ENCODE results near the gene SGCE.

Gene SGCE

DNA sequence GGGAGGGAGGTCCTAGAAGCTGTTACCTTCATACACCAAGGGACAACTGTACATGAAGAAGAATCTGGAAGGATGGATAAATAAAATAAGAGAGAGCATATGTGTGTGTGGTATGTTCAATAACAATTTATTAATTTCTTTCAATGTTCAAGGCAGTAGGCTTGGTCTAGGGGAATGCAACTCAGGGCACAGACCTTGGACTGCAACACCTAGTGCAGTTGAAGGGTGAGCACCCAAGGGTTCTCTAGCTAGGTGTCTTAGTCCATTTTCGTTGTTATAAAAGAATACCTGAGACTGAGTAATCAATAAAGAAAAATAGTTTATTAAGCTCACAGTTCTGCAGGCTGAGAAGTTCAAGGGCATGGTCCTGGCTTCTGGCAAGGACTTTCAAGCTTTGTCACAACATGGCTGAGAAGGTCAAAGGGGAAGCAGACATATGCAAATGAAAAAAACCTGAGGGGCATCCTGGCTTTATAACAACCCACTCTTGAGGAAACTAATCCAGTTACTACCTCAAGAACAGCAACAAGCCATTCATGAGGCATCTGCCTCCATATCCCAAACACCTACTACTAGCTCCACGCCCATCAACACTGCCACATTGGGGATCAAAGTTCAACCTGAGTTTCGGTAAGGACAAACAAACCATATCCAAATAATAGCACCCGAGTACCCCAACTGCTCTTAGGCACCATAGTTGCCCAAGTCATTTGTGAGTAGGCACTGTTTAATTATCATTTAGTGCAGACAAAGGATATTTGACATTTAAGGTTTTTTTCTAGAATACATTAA lies 15.7 kb upstream of the SGCE start:
- H3K4me1 ChIP-seq (ENCODE audit: insufficient read depth, low read length, severe bottlenecking) = no peaks in the 10 kb centered on the region
- no peaks in the 10 kb centered on the region for H3K27me3 ChIP-seq (ENCODE audit: insufficient read depth, low read length)
- H4K20me1 ChIP-seq (ENCODE audit: insufficient read depth, low read length) = no peaks in the 10 kb centered on the region
- no peaks in the 10 kb centered on the region for H3F3A ChIP-seq (ENCODE audit: insufficient read depth, low read length)
- H3K36me3 ChIP-seq (ENCODE audit: insufficient read depth, low read length) = no peaks in the 10 kb centered on the region
- H3K4me3 ChIP-seq (ENCODE audit: low read depth, low read length, poor library complexity, severe bottlenecking) = no peak overlapping the region
- no peak overlapping the region for H3K9ac ChIP-seq (ENCODE audit: low read length)
- no peaks in the 10 kb centered on the region for H3K79me2 ChIP-seq (ENCODE audit: insufficient read depth, low read length)
- no peak overlapping the region for H3K27ac ChIP-seq (ENCODE audit: low read depth, low read length, poor library complexity, severe bottlenecking)
- no peak overlapping the region for H2AFZ ChIP-seq (ENCODE audit: low read length)
- no peaks in the 10 kb centered on the region for H3K9me3 ChIP-seq (ENCODE audit: low read length)
- no peaks in the 10 kb centered on the region for H3K9me2 ChIP-seq (ENCODE audit: low read depth, low read length)
- H3K4me2 ChIP-seq (ENCODE audit: low read length) = no peak overlapping the region
- TF ChIP-seq EZH2 (IDR thresholded peaks at IDR 0.05; ENCODE audit: borderline replicate concordance, low read length) (no peak), CTCF (IDR thresholded peaks at IDR 0.05; ENCODE audit: low read length) (no peak)

DNA sequence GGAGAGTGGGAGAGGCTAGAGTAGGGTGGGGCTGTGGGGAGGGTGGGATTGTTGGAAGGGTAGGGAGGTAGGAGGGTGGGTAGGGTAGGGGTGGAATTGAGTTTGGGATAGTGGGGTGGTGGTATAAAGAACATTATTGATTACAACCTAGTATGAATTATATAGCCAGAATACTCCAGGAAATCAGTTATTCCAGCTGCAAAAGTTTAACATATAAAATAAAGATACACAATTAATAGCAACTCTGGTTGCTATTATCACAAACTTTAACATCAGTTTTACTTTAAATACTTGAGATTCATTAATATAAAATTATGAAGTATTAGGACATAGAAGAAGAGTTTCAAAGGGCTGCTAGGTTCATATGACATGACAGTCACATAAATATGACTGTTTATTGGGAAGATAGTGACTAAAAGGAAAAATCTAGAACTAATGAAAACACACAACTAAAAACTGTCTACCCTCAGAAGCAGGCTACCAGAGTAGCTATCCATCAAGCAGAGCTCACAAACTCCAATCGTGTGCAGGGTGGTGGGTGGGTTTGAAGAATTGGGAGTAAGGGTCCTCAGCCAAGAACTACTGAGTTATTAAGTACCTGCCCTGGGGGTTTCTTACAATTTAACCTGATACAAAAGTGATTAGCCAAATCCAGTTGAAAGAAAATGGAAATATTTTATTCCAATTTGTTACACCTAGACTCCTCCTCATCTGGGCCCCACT lies 14.0 kb upstream of the SGCE start:
- no peak overlapping the region for H2AFZ ChIP-seq (ENCODE audit: low read length)
- no peak overlapping the region for H3K4me2 ChIP-seq (ENCODE audit: low read length)
- no peaks in the 10 kb centered on the region for H4K20me1 ChIP-seq (ENCODE audit: insufficient read depth, low read length)
- H3K79me2 ChIP-seq (ENCODE audit: insufficient read depth, low read length) = no peaks in the 10 kb centered on the region
- H3K9me2 ChIP-seq (ENCODE audit: low read depth, low read length) = no peaks in the 10 kb centered on the region
- H3K27ac ChIP-seq (ENCODE audit: low read depth, low read length, poor library complexity, severe bottlenecking) = no peak overlapping the region
- no peak for TF ChIP-seq EZH2 (IDR thresholded peaks at IDR 0.05; ENCODE audit: borderline replicate concordance, low read length)
- no peak overlapping the region for H3K4me3 ChIP-seq (ENCODE audit: low read depth, low read length, poor library complexity, severe bottlenecking)
- no peaks in the 10 kb centered on the region for H3K36me3 ChIP-seq (ENCODE audit: insufficient read depth, low read length)
- H3K27me3 ChIP-seq (ENCODE audit: insufficient read depth, low read length) = no peaks in the 10 kb centered on the region
- no peaks in the 10 kb centered on the region for H3F3A ChIP-seq (ENCODE audit: insufficient read depth, low read length)
- no peak overlapping the region for H3K9ac ChIP-seq (ENCODE audit: low read length)
- H3K4me1 ChIP-seq (ENCODE audit: insufficient read depth, low read length, severe bottlenecking) = no peaks in the 10 kb centered on the region
- no peaks in the 10 kb centered on the region for H3K9me3 ChIP-seq (ENCODE audit: low read length)

DNA sequence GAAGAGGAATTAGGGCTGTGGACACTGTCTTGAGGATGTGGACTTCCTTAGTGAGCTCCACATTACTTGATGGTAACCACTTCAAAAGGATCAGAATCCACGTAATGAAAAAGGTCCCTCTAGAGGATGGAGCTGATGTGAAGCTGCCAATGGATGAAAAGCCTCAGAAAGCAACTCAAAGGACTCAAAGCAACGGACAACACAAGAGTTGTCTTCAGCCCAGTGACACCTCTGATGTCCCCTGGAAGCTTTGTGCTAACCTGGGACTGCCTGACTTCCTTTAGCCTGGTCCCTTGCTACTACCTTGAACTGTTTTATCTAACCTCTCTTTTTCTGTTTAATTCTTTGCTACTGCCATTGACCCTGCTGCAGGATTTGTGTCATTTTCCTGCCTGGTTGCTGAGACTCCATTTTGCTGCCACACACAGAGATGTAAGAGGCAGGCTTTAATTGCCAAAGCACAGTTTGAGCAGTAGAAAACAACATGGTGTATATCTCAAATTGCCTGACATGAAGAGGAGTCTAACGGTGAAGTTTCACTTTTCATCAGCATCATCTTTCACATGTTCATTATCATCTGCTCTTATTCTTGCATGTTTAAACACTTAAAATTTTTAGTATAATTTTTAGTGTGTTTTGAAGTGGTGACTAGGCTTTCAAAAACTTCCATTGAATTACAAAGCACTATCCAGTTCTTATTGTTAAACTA lies 11.1 kb upstream of the SGCE start:
- no peaks in the 10 kb centered on the region for H3K9me2 ChIP-seq (ENCODE audit: low read depth, low read length)
- no peak overlapping the region for H2AFZ ChIP-seq (ENCODE audit: low read length)
- no peaks in the 10 kb centered on the region for H3F3A ChIP-seq (ENCODE audit: insufficient read depth, low read length)
- H3K4me3 ChIP-seq (ENCODE audit: low read depth, low read length, poor library complexity, severe bottlenecking) = no peak overlapping the region
- no peaks in the 10 kb centered on the region for H3K27me3 ChIP-seq (ENCODE audit: insufficient read depth, low read length)
- no peak overlapping the region for H3K27ac ChIP-seq (ENCODE audit: low read depth, low read length, poor library complexity, severe bottlenecking)
- H3K9ac ChIP-seq (ENCODE audit: low read length) = no peak overlapping the region
- H3K4me2 ChIP-seq (ENCODE audit: low read length) = no peak overlapping the region
- H3K4me1 ChIP-seq (ENCODE audit: insufficient read depth, low read length, severe bottlenecking) = no peaks in the 10 kb centered on the region
- no peaks in the 10 kb centered on the region for H4K20me1 ChIP-seq (ENCODE audit: insufficient read depth, low read length)
- peak; percentile 5; the same call in 1 of the 2 replicates for TF ChIP-seq CTCF (IDR thresholded peaks at IDR 0.05; ENCODE audit: low read length)
- TF ChIP-seq EZH2 (IDR thresholded peaks at IDR 0.05; ENCODE audit: borderline replicate concordance, low read length) = no peak
- H3K9me3 ChIP-seq (ENCODE audit: low read length) = 0 out of 2 replicates have a peak, but pooled peaks cover 3% of the 10 kb centered on the region
- peaks cover 15% of the 10 kb centered on the region; the same call in 1 of the 2 replicates for H3K36me3 ChIP-seq (ENCODE audit: insufficient read depth, low read length)
- H3K79me2 ChIP-seq (ENCODE audit: insufficient read depth, low read length) = no peaks in the 10 kb centered on the region

Data from OCI-LY1 (cell line).